HepG2 (cell line): Measurements from ENCODE around the gene GNG7. TPM values are rescaled to one million over a fixed set of nuclear protein-coding genes. Genes with fewer than 3 reads are reported as not detected.

Experiments
- CAMTA2 ChIP-seq: sonication (generic); formaldehyde crosslinking; IDR thresholded peaks from 2 replicates; pipeline ENCODE4 v1.4.0; 2020; ENCODE audit warnings: mild to moderate bottlenecking, missing genetic modification reagents, borderline replicate concordance
- CCAR2 ChIP-seq: fragments of 200-400 bp; formaldehyde crosslinking; optimal IDR thresholded peaks from 2 replicates; pipeline ENCODE3; 2018; ENCODE audit warnings: low read depth, mild to moderate bottlenecking, low read length, moderate library complexity
- CHCHD3 ChIP-seq: sonication (generic); formaldehyde crosslinking; IDR thresholded peaks from 2 replicates; pipeline ENCODE4 v1.8.0; 2022; ENCODE audit warnings: mild to moderate bottlenecking, missing genetic modification reagents, moderate library complexity
- FOXK2 ChIP-seq: fragments of 450-650 bp; IDR thresholded peaks from 2 replicates; pipeline ENCODE4 v1.6.1; 2016
- FOXO1 ChIP-seq: sonication (generic); formaldehyde crosslinking; IDR thresholded peaks from 2 replicates; pipeline ENCODE4 v1.4.0; 2020; ENCODE audit warnings: missing genetic modification reagents
- GZF1 ChIP-seq: sonication (generic); formaldehyde crosslinking; IDR thresholded peaks from 2 replicates; pipeline ENCODE4 v1.5.1; 2020; ENCODE audit warnings: mild to moderate bottlenecking, missing genetic modification reagents
- HNF4A ChIP-seq: sonication (generic); formaldehyde crosslinking; IDR thresholded peaks from 2 replicates; pipeline ENCODE4 v1.4.0; 2020; ENCODE audit warnings: missing genetic modification reagents
- HOXA9 ChIP-seq: sonication (generic); formaldehyde crosslinking; IDR thresholded peaks from 2 replicates; pipeline ENCODE4 v1.8.1; 2022; ENCODE audit warnings: missing genetic modification reagents, mild to moderate bottlenecking, moderate library complexity, borderline replicate concordance
- KDM5B ChIP-seq: sonication (generic); formaldehyde crosslinking; IDR thresholded peaks from 2 replicates; pipeline ENCODE4 v1.4.0; 2020; ENCODE audit warnings: missing genetic modification reagents, mild to moderate bottlenecking, borderline replicate concordance
- NFATC3 ChIP-seq: sonication (generic); formaldehyde crosslinking; IDR thresholded peaks from 2 replicates; pipeline ENCODE4 v1.5.1; 2020; ENCODE audit warnings: mild to moderate bottlenecking, missing genetic modification reagents
- NFYB ChIP-seq: sonication (generic); formaldehyde crosslinking; IDR thresholded peaks from 2 replicates; pipeline ENCODE4 v1.4.0; 2020; ENCODE audit warnings: missing genetic modification reagents
- PCBP1 ChIP-seq: fragments of 200-400 bp; formaldehyde crosslinking; IDR thresholded peaks from 2 replicates; pipeline ENCODE4 v1.6.1; 2017; ENCODE audit warnings: mild to moderate bottlenecking, low read depth, low read length, borderline replicate concordance
- REPIN1 ChIP-seq: sonication (generic); formaldehyde crosslinking; IDR thresholded peaks from 2 replicates; pipeline ENCODE4 v1.8.0; 2022; ENCODE audit warnings: missing genetic modification reagents, low read depth, mild to moderate bottlenecking, borderline replicate concordance
- RFXANK ChIP-seq: IDR thresholded peaks from 2 replicates; pipeline ENCODE4 v1.6.1; 2016
- SAP130 ChIP-seq: IDR thresholded peaks from 2 replicates; pipeline ENCODE4 v1.6.1; 2016; ENCODE audit warnings: low read depth
- SRSF9 ChIP-seq: fragments of 200-400 bp; formaldehyde crosslinking; IDR thresholded peaks from 2 replicates; pipeline ENCODE4 v1.6.1; 2018; ENCODE audit warnings: borderline replicate concordance, mild to moderate bottlenecking, low read depth, low read length; ENCODE audit not compliant: insufficient read depth, poor library complexity, severe bottlenecking
- TBX2 ChIP-seq: sonication (generic); formaldehyde crosslinking; IDR thresholded peaks from 2 replicates; pipeline ENCODE4 v1.5.0; 2020; ENCODE audit warnings: missing genetic modification reagents, mild to moderate bottlenecking, borderline replicate concordance
- ZBTB42 ChIP-seq: sonication (generic); formaldehyde crosslinking; IDR thresholded peaks from 2 replicates; pipeline ENCODE4 v1.5.0; 2020; ENCODE audit warnings: mild to moderate bottlenecking, missing genetic modification reagents
- ZNF136 ChIP-seq: sonication (generic); formaldehyde crosslinking; IDR thresholded peaks from 2 replicates; pipeline ENCODE4 v1.8.1; 2022; ENCODE audit warnings: low read depth, mild to moderate bottlenecking, moderate library complexity, missing genetic modification reagents
- ZNF143 ChIP-seq: sonication (generic); formaldehyde crosslinking; IDR thresholded peaks from 2 replicates; pipeline ENCODE4 v1.4.0; 2020; ENCODE audit warnings: missing genetic modification reagents
- ZNF224 ChIP-seq: sonication (generic); formaldehyde crosslinking; IDR thresholded peaks from 2 replicates; pipeline ENCODE4 v1.5.0; 2020; ENCODE audit warnings: mild to moderate bottlenecking, missing genetic modification reagents
- ZNF44 ChIP-seq: sonication (generic); formaldehyde crosslinking; IDR thresholded peaks from 2 replicates; pipeline ENCODE4 v1.5.1; 2020; ENCODE audit warnings: mild to moderate bottlenecking, missing genetic modification reagents
- ZNF615 ChIP-seq: sonication (generic); formaldehyde crosslinking; IDR thresholded peaks from 2 replicates; pipeline ENCODE4 v1.5.0; 2020; ENCODE audit warnings: mild to moderate bottlenecking, missing genetic modification reagents, borderline replicate concordance
- ZNF792 ChIP-seq: IDR thresholded peaks from 2 replicates; pipeline ENCODE4 v1.6.1; 2016
- polyA plus RNA-seq, 8 experiments: library from polyadenylated mRNA; depleted of rRNA in 3 of 8; stranded (reverse) in 7 of 8; unstranded in 1 of 8; fragments of >200 nt; fragmentation: Illumina TruSeq in 4 of 8; extraction: Trizol in 4 of 8; gene quantifications; 2 replicates each; pipeline versions ENCODE4 v1.2.1 to v1.2.3, GENCODE V29; 2011 to 2016; ENCODE audit warnings: low read depth in 4 of 8, missing spikeins in 1 of 8, mixed read lengths in 1 of 8; ENCODE audit not compliant: insufficient read depth in 1 of 8
- total RNA-seq, 5 experiments: library from RNA; depleted of rRNA; stranded (reverse); fragments of >200 nt; fragmentation: Illumina TruSeq; extraction: Trizol; gene quantifications; 2 replicates each; pipeline ENCODE4 v1.2.3, GENCODE V29; 2016; ENCODE audit warnings: low read depth in 1 of 5
- TF ChIP-seq, protein P1 (sequence below): sonication (generic); formaldehyde crosslinking; IDR thresholded peaks from 2 replicates; pipeline ENCODE4 v1.4.0; 2020; ENCODE audit warnings: missing genetic modification reagents, borderline replicate concordance
- TF ChIP-seq, protein P2 (sequence below): sonication (generic); formaldehyde crosslinking; IDR thresholded peaks from 2 replicates; pipeline ENCODE4 v1.8.0; 2022; ENCODE audit warnings: low read depth, missing genetic modification reagents
- TF ChIP-seq, protein P3 (sequence below): sonication (generic); formaldehyde crosslinking; IDR thresholded peaks from 2 replicates; pipeline ENCODE4 v1.8.1; 2022; ENCODE audit warnings: mild to moderate bottlenecking, missing genetic modification reagents

GNG7 gene
- total and polyA plus RNA-seq, 2 of the 13 experiments (the other 11 are each of a cell fraction or from before 2014, with no cell fraction given) = 1.4 to 3.3 TPM

DNA sequence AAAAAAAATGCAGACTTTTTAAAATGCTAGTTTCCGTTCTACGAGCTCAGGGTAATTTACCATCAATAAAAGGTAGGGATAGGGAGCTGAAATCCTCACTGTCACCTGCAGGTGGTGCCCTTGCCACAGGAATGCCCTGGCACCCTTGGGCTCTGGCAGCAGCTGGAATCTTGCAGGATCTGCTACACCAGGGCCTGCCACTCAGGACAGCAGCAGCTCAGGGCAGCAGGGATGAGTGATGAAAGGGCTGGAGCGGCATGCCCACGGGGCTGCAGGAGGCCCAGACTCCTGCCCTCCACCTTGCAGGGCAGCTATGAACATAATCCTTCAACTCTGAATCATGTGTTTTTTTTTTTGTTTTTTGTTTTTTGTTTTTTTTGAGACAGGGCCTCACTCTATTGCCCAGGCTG, 54.0 kb downstream of the GNG7 start (continued):
- TF ChIP-seq HOXA9 (CRISPR knock-in tag) = no peak
- TF ChIP-seq ZNF615 (CRISPR knock-in tag) = no peak
- TF ChIP-seq, protein P1, sequence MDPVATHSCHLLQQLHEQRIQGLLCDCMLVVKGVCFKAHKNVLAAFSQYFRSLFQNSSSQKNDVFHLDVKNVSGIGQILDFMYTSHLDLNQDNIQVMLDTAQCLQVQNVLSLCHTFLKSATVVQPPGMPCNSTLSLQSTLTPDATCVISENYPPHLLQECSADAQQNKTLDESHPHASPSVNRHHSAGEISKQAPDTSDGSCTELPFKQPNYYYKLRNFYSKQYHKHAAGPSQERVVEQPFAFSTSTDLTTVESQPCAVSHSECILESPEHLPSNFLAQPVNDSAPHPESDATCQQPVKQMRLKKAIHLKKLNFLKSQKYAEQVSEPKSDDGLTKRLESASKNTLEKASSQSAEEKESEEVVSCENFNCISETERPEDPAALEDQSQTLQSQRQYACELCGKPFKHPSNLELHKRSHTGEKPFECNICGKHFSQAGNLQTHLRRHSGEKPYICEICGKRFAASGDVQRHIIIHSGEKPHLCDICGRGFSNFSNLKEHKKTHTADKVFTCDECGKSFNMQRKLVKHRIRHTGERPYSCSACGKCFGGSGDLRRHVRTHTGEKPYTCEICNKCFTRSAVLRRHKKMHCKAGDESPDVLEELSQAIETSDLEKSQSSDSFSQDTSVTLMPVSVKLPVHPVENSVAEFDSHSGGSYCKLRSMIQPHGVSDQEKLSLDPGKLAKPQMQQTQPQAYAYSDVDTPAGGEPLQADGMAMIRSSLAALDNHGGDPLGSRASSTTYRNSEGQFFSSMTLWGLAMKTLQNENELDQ (CRISPR knock-in tag) = no peak
- TF ChIP-seq KDM5B (CRISPR knock-in tag) = peak; percentile 33; the same call in 1 of the 2 replicates
- TF ChIP-seq ZNF792 (CRISPR knock-in tag) = no peak
- TF ChIP-seq NFATC3 (CRISPR knock-in tag) = no peak
- TF ChIP-seq HNF4A = 0 out of 2 replicates have a peak, but pooled peaks have one; percentile 6
- TF ChIP-seq TBX2 (CRISPR knock-in tag) = no peak
- TF ChIP-seq GZF1 (CRISPR knock-in tag) = no peak
- TF ChIP-seq, protein P2, sequence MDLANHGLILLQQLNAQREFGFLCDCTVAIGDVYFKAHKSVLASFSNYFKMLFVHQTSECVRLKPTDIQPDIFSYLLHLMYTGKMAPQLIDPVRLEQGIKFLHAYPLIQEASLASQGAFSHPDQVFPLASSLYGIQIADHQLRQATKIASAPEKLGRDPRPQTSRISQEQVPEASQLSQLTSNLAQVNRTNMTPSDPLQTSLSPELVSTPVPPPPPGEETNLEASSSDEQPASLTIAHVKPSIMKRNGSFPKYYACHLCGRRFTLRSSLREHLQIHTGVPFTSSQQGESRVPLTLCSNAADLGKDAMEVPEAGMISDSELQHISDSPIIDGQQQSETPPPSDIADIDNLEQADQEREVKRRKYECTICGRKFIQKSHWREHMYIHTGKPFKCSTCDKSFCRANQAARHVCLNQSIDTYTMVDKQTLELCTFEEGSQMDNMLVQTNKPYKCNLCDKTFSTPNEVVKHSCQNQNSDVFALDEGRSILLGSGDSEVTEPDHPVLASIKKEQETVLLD = no peak
- no peak for TF ChIP-seq RFXANK (CRISPR knock-in tag)
- TF ChIP-seq ZNF136 = no peak
- no peak for TF ChIP-seq ZNF224
- no peak for TF ChIP-seq ZNF143 (CRISPR knock-in tag)
- no peak for TF ChIP-seq PCBP1
- no peak for TF ChIP-seq REPIN1 (CRISPR knock-in tag)
- TF ChIP-seq SRSF9 = no peak
- no peak for TF ChIP-seq ZBTB42 (CRISPR knock-in tag)
- no peak; the same call in 1 of the 2 replicates for TF ChIP-seq FOXO1 (CRISPR knock-in tag)
- TF ChIP-seq ZNF44 (CRISPR knock-in tag) = no peak
- no peak for TF ChIP-seq CAMTA2
- TF ChIP-seq FOXK2 = no peak
- no peak for TF ChIP-seq CCAR2
- TF ChIP-seq CHCHD3 (CRISPR knock-in tag) = no peak
- TF ChIP-seq SAP130 (CRISPR knock-in tag) = peak; percentile 50
- TF ChIP-seq, protein P3, sequence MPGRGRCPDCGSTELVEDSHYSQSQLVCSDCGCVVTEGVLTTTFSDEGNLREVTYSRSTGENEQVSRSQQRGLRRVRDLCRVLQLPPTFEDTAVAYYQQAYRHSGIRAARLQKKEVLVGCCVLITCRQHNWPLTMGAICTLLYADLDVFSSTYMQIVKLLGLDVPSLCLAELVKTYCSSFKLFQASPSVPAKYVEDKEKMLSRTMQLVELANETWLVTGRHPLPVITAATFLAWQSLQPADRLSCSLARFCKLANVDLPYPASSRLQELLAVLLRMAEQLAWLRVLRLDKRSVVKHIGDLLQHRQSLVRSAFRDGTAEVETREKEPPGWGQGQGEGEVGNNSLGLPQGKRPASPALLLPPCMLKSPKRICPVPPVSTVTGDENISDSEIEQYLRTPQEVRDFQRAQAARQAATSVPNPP (CRISPR knock-in tag) = no peak
- no peak for TF ChIP-seq NFYB (CRISPR knock-in tag)
